ENCODE results near the gene TRAF5.

- TF ChIP-seq CTCF (conservative IDR thresholded peaks at IDR 0.05; ENCODE audit: low read length), result no peak
- TF ChIP-seq EZH2phosphoT487 (IDR thresholded peaks at IDR 0.05; ENCODE audit: borderline replicate concordance), result no peak
Measured at GRCh38 chr1:211279340-211279739, 47.3 kb upstream of the TRAF5 start.
